ENCODE results near the gene PPFIA4.

Gene PPFIA4

GRCh38 chr1:202987922-202988583 is 38.2 kb upstream of the PPFIA4 start:
- no peak overlapping the region for H3K27ac ChIP-seq
- TF ChIP-seq CTCF (IDR thresholded peaks at IDR 0.05): no peak
- no peak for DNase-seq (ENCODE audit: low spot score)
- H3K4me3 ChIP-seq: no peak overlapping the region

DNA sequence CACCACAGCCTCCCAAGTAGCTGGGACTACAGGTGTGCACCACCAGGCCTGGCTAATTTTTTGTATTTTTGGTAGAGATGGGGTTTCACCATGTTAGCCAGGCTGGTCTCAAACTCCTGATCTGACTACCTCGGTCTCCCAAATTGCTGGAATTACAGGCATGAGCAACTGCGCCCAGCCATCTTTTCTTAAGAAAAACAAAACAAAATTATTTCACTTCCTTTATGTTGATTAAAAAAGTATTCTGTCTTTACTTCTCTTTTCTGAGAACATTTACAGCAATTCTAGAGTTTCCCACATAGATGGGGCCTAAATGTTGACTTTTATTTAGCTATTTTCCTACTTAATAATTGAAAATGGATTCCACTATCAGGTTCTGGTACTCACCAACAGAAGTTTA is 36.4 kb upstream of the PPFIA4 start:
- TF ChIP-seq CTCF (IDR thresholded peaks at IDR 0.05): no peak
- no peak for DNase-seq (ENCODE audit: low spot score)
- no peak overlapping the region for H3K27ac ChIP-seq
- no peak overlapping the region for H3K4me3 ChIP-seq

GRCh38 chr1:202991112-202991511 is 35.2 kb upstream of the PPFIA4 start:
- H3K4me3 ChIP-seq: no peak overlapping the region
- TF ChIP-seq CTCF (IDR thresholded peaks at IDR 0.05): no peak
- no peak for DNase-seq (ENCODE audit: low spot score)
- no peak overlapping the region for H3K27ac ChIP-seq

GRCh38 chr1:202994756-202995155 is 31.5 kb upstream of the PPFIA4 start:
- no peak for TF ChIP-seq CTCF (IDR thresholded peaks at IDR 0.05)
- no peak for DNase-seq (ENCODE audit: low spot score)
- Histone ChIP-seq H3K27ac (no peak overlapping the region), H3K4me3 (no peak overlapping the region)

GRCh38 chr1:202998836-202999750 is 27.2 kb upstream of the PPFIA4 start:
- no peak for DNase-seq (ENCODE audit: low spot score)
- Histone ChIP-seq H3K4me3 (no peak overlapping the region), H3K27ac (no peak overlapping the region)
- peak; percentile 53 for TF ChIP-seq CTCF (IDR thresholded peaks at IDR 0.05)

GRCh38 chr1:203000217-203000944 is 25.9 kb upstream of the PPFIA4 start:
- no peak for TF ChIP-seq CTCF (IDR thresholded peaks at IDR 0.05)
- DNase-seq (ENCODE audit: low spot score): no peak
- Histone ChIP-seq H3K4me3 (no peak overlapping the region), H3K27ac (no peak overlapping the region)
